Measurements from ENCODE around the gene STUM.

- TF ChIP-seq CTCF (IDR thresholded peaks at IDR 0.05) (peak; percentile 71 to 89 (median 82)), POLR2A (IDR thresholded peaks at IDR 0.05) (no peak)
Measured at GRCh38 chr1:226547754-226548191, 791 bp upstream of the STUM start.
